Stimulated activated CD4-positive, alpha-beta T cell treated with anti-CD3 and anti-CD28 coated beads, Interleukin-2, amount 100 ng/mL, for 24 hours (primary cell): Measurements from ENCODE around the gene SRRM2.
A peak's percentile ranks its signal among the peaks of the same experiment; 100 is the strongest.

Source experiments
- DNase-seq, 2 donors: peaks; one replicate each; pipeline ENCODE4 v3.0.0-alpha.2; 2020

SRRM2 gene

DNA sequence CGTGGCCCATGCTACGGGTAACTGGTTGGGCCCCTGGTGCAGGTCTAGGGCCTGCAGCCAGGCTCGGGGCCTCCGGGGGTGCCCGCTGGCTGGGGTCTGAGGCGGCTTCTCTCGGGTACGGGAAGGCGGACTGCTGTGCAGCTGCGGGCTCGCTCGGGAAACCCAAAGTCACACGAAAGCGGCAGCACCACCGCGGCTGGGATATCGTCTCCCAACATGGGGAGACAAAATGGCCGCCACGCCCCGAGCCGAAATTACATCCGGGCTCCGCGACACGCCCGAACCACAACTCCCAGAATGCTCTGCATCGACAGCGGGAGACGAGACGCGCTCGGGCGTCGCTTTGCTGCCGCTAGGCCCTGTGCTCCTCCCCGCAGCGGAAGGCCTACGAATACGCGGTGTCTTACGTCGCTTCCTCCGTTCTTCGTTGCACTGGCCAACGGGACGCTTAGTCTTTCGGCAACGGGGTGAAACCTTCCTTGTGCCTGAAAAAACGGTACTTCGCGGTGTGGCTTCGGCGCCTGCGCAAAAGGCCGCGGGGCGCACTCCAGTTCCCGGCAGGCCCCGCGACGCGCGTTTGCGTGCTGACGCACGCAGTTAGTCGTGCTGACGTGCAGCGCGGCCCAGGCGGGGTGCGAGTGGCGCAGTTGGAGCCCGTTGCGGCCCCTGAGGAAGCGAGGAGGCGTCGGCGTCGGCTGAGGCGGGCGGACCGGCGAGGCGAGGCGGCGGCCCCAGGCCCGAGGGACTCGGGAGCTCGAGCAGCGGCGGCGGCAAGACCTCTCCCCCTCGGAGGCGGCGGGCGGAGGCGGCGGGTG, at the start of gene SRRM2:
SRRM2 (plus strand) TSS at position 604 of the 815 bp plus-strand sequence. CDS start 3,727 bp downstream, outside the sequence.
- peak; percentile 94 for DNase-seq

DNA sequence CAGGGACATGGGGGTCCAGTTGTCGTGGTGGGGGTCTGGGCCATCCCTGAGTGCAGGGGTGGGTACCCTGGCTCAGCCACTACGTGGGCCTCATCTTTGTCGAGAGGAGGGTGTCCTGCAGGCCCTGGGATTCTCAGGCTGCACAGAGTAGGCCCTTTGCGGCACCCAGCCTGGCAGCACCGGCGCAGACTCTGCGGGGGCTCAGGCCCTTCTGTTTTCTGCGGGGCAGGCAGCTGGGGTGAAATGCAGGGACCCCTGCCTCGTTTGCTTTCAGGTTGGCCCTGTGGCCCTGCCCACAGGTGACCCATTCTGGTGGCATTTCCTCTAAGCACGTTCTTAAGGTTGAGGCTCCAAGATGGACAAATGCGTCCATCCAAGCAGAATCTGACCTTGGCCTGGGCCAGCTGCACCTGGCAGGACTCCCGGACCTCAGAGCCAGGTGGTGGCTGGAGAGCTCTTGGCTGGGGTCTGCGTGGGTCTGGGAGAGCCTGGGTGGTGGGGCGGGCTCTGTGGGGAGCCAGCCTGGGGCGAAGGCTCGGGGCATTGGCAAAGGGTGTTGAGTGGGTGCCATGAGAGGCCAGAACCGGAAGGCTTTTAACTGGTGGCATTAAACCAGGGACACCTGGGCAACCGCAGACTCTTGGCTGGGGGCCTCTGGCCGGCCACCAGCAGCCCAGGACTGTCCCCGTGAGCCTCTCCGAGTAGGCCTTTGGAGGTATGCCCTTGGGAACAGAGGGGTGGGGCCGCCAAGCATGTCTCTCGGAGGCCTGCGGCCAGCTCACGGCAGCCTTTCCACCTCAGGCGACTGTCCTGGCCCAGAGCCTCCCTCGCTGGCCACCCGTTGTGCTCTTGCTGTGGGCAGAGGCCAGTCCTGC, 49.3 kb upstream of the SRRM2 start:
- no peak for DNase-seq

DNA sequence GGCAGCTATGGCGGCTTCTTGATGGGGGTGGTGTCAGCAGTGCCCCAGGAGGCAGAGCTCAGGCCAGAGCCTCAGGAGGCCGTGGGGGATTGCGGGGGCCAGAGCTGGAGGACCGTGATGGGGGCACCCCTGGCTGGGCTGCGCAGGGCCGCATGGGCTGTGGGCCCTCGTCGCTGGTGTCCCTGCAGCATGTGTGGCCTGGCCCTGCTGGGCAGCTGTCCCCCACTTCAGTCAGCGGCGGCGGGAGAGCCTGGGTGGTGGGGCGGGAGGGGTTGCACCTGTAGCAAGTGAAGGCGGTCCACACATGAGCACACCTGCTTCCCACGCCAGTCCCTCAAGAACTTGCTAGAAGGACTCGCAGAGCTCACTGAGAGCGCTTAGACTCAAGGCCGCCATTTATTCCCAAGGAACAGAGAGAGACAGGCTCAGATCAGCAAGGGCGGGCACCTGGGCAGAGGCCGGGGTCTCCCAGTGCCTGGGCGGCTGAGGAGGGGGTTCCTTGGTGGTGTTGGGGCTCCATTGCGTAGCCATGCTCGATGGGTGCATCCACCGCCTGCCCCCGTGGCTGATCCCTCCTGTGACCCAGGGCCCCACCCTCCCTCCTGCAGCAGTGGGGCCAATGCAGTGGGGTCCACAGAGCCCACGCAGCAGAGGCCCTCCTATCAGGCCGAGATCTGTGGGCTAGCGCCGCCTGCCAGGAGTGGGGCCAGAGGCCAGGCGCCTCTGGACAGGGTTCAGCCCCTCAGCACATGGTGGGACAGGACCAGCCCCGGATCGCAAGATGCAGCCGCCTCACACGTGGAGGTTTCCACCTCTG, 48.1 kb upstream of the SRRM2 start:
- no peak for DNase-seq

DNA sequence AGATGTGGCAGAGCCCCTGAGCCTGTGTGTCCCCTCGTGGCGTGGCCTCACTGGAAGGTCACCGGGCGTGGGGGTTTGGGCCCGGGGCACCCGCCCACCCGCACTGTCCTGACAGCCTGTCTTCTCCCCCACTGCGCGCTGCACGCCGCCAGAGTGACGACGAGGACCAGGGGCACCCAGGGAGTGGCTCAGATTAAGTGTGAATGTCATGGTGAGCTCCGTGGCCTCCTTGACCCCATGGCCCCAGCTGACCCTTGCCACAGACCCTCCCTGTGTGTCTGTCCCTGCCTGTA, 47.5 kb upstream of the SRRM2 start:
- no peak for DNase-seq

DNA sequence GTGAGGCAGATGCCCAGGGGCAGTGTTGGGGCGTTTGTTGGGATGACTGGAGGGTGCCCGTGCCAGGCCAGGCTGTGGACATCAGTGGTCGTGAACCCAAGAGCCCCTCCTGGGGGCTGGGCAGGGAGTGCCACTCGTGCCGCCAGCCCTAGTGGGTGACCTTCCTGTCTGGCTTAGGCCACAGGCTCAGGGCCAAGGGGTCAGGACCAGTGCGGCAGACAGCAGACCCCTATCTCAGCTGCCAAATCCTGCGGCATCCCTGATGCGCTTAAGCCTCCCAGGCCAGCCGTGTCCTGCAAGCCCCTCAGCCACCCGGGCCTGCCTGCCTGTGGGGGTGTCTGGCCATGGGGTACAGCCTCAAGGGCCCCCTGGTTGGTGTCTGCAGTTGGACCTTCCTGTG, 47.1 kb upstream of the SRRM2 start:
- DNase-seq, result no peak

DNA sequence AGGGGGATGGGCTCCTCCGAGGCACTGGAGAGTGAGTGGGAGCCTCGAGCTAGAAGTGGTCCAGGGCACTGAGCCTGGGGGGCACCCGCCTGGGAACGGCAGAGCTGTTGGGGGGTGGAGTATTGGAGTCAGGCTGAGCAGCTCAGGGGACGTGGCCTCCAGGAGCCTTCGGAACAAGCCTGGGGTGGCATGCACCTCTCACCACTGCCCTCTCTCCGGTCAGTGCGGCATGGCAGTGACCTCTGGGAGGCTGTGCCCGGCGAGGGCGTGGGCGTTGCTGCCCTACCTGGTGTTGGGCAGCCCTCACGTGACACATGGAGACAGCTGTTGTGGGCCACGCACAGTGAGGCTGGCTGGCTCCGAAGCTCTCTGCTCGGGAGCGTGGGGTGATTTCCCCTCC, 46.4 kb upstream of the SRRM2 start:
- DNase-seq, result no peak

DNA sequence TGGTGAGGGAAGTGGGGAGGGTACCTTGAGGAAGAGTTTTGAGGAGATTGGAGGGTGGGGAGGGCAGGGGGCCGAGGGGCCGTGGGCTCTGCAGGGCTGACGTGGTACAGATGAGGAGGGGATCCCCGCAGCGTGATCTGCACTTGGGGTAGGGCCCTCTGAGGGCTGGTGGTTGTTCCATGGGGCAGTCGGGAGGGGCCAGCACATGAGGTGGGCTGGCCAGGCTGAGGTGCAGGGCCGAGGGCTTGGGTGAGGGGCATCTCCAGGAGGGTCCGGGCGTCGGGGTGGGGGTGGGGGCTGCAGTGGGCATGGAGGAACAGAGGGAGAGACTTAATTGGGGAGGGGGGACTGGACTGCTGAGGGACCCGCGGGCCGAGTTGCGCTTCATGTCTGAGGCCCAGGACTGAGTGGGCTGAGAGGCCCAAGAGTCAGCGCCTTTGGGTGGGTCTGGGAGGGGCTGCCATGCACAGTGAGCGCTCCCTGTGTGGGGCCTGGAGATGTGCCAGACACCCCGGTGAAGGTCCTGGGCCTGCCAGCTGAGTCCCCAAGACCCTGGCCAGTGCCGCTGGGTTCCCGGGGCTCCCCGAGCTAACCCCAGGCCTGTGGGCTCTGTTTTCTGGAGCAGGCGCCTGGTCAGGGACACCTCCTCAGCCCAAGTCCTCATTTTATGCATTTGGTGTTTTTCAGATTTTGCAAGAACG, 45.7 kb upstream of the SRRM2 start:
- no peak for DNase-seq

DNA sequence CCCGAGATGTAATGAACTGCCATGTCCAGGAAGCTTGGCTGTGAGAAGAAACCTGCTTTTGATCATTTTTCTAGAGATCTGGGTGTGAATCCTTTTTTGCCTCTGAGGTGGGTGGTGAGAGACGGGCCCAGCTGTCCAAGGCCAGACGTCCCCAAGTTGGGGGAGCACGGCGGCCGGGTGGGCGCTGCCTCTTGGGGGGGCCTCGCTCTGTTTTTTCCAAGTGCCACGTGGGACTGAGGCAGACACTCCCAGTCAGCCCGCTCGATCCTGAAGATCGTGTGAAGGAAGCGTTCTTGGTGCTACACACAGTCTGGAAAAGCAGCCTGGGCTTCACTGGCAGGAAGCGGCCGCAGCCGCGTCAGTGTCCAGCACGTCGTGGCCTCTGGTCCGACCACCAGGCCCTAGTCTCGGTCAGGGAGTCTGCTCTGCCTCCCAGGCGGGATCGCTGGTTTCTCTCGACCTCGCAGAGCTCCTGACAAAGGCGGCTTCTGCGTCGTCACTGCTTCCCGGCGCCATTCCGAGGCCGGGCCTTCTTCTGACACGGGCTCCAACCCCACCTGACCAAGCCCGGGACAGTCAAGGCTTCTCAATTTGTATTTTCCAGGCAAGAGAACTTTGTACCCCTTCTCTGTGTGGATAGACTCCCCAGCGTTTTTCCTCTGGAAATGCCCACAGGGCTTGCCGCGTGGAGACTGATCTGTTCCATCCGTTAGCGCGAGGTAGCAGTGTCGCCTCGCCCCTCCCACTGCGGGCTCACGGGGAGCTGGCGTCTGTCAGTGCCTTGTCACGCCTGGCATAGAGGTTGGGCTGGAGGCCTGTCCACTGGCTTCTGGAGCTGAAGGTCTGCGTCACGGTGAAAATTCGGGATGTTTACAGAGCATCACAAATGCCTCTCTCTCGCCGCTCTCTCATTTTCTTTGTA, 44.8 kb upstream of the SRRM2 start:
- DNase-seq, result no peak

DNA sequence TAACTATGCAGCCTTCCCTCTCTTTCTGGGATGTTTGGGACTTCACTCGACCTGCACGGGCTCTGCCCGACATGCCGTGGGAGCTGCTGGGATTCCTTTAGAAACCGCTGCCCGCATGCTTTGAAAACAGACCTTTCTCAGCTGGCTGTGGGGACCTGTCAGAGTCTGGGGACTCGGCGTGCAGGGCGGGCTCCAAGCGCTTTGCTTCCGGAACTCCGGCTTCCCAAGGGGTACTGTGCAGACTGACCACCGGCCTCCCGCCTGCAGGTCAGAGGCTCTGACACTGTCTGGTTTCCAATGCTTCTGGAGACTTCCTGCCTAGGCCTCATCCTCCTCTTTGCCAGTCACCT, 44.2 kb upstream of the SRRM2 start:
- no peak for DNase-seq

DNA sequence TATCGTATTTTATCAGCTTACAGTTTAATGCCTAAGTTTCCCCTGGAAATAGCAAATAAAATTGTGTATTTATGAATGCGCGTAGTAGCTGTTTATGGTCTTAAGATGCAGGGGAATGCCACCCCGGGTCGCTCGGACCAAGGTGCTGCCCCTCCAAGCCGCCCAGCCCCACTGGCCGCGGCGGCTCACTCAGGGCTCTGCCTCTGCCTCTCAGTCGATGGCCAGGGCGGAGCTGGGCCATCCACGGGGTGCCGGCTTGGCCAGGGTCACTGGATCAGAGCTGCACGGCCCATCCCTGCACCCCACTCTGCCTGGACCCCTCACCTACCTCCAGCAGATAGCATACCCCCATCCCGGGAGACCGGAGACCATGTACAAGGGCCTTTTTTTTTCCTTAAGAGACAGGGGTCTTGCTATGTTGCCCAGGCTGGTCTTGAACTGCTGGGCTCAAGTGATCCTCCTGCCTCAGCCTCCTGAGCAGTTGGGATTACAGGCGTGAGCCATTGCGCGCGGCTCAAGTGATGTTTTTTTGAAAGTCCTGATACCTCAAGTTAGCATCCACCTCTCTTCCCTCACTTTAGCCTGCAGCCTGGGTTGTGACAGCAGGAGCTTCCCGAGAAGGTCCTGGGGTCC, 43.4 kb upstream of the SRRM2 start:
- DNase-seq, result no peak

DNA sequence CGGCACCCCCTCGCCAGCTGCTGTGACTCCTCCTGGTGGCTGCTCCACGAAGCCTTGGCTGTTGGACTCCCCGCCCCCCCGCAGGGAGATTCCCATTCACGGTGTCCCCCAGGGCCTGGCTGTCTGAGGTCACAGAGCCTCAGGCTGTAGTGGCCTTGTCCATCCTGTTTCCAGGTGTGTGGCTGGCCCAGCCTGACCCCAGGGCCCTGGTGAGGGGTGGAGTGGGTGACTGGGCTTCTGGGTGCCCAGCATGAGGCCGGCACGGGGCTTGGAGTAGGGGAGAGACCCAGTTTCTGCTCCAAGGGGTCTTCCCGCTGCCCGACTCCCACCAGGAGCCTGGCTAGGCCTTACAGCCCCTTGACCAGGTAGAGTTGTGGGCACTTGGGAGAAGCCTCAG, 42.9 kb upstream of the SRRM2 start:
- no peak for DNase-seq

DNA sequence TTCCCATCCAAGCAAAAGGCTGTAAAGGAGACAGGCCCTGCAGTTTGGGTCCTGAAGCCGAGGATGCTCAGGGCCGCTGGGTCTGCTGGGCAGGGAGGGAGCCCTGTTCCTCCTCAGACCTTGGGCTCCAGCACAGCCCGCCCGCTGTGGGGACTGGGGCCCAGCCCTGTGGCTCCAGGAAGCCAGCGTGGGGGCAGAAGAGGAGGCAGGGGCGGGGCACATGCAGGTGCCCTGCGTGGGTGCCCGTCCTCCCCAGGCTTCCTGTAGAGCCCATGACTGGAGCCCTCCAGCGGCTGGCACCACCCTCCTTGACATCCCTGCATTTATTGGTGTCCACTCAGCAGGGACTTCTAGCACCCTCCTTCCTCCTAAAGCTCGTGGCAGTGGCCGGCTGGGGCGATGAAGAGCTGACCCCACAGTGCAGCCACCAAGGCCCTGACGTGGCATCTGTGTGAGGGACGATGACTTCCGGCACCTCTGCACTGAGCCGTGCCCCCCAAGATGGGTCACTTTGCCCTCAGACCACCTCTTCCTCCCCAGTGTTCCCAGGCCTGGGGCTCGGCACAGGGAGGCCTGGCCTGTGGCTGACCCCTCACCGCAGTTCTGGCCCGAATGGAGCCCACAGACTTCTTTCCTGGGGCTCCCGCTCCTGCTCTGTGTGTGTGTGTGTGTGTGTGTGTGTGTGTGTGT, 42.3 kb upstream of the SRRM2 start:
- no peak for DNase-seq

DNA sequence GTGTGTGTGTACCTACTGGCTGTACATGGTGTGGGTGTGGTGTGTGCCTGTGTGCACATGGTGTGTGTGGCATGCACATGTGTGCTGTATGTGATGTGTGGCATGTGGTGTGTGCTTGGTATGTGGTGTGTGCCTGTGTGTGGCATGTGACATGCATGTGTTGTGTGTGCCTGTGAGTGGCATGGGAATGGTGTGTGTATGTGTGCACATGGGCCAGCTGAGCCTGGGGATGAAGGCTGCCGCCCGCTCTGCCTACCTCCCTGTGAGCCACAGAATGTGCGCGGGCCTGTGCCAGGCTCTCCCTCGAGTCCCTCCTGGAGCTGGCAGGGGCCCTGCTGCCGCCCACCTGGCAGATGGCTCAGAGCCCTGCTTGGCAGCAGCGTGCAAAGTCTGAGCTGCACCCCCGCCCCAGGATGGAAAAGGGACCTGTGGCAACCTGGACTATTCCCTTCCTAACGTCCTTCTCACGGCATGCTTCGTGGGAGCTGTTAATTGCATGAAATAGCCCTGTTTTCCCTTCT, 41.7 kb upstream of the SRRM2 start:
- DNase-seq, result no peak

DNA sequence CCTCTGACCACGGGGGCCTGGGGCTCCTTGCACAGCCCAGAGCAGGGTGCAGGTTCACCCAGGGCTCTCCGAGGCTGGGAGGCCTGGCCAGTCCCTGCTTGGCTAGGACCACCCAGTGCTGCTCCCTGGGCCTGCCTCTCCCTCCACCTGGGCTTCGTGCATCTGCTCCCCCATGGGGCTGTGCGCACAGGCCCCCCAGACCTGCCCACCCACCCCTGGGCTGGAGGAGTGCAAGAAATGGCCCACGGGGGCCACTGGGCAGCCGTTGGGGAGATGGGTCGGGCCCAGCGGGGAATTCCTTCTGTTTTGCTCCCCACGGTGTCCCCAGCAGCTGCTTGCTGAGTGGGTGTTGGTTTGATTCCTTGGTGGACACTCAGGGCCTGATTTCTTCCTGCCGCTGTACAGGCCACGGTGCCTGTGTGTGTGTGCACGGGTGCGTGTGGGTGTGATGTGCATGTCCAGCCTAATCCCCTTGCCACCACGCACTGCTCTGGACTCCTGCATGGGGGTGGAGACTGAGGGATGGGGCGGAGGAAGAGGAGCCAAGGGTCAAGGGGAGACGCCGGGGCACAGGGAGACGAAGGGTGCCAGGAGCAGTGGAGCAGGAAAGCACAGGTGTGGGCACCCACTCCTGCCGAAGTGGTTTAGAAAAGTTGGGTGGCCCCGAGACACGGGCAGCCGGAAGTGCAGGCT, 40.9 kb upstream of the SRRM2 start:
- no peak for DNase-seq

DNA sequence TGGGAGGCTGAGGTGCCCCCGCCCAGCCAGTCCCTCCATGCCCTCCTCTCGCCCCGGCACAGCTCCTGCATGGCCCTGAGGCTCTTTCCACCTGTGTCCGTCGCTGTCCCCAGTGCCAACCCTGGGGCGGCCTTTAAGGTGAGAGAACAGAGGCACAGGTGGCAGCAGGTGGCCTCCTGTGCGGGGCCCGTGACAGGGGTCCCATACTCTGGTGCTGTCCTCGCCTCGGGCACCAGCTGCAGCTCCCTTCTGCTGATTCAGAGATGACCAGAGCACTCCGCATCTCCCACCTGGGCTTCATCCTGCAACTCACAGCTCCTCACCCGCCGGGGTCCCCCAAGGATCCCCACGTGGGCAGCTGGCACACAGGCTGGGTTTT, 40.4 kb upstream of the SRRM2 start:
- no peak for DNase-seq

DNA sequence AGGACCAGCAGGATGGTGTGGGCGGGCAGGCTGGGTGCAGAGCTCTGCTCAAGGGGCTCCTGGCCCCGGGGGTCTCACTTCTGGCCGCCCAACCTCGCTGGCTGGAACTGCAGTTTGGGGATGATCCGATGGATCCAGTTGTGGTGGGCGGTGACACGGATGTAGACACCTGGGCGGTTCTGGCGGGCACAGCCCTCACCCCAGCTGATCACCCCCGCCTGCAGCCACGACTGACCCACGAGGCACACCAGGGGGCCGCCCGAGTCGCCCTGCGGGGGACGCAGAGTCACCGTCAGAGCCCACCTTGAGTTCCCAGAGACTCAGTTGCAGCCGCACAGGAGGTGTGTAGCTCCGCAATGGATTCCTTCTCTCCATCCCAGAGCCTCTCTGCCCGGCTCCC, 39.9 kb upstream of the SRRM2 start:
- DNase-seq, result no peak

DNA sequence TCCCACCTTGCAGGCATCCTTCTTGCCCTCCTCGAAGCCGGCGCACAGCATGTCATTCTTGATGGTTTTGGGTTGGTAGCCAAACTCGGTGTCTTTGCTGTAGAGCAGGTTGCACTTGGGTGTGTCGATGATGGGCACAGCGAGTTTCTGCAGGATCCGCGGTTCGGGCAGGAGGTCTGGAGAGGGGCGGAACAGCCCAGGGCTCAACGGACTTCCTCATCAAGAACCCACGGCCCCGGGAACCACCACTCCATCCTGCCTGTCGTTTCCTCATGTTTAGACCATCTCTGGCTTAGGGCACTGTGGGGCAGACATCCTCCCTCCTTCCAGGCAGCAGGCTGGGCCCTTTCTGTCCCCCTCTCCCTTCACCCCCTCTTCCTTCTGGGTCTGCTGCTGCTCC, 38.9 kb upstream of the SRRM2 start:
- no peak for DNase-seq

DNA sequence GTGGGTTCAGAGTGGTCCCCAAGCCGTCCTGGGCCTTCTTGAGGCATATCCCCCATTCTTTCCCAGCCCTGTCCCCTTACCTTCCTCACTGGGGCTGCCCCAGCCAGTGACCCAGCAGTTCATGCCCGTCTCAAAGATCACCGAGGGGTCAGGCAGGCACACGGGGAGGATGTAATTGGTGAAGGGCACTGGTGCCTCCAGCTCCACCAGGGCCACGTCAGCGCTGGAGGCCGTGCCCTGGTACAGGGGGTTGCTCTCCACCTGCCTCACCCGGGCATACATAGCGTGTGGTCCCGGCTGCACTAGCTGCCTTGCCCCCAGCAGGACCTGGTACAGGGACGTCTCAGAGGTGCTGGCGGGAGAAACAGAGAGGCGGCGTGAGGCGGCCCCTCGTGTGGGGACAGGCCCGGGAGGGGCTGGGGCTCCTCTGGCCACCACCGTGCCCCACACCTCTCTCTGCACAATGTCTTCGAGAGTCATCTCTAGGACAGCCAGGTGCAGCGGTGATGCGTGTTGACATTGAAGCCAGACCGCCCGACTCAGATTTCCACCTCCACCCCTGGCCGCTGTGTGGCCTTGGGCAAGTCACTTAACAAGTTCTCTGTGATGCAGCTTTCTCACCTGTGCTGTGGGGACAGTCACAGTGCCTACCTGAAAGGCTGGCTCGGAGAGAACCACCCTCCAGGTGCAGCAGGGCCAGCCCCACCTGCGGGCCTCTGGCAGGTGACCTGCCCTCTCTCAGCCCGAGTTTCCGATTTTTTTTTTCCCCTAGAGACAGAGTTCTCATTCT, 38.3 kb upstream of the SRRM2 start:
- DNase-seq, result no peak

DNA sequence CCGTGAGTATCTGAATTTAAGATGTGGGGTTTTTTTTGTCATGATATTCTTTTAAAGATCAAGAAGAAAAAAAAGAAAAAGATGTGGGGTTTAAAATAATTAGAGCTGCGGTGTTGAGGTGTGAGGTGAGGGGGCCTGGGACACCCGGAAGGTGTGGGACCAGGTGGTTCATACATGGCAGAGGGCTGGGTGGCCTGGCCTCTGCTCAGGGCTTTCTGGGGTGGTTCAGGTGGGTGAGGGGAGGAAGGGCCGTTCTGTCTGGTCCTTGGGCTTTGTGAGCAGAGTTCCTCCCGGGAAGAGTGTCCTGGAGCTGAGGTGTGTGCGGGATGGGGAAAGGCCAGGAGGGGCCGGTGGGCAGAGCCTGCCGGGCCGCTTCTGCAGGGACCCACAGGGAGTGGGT, 37.4 kb upstream of the SRRM2 start:
- DNase-seq, result no peak
